HG02870 (cell line): ENCODE data around the gene FAS.
"Not testable (repeated sequence)": the region's sequence is repeated elsewhere in the genome, so short reads cannot be mapped to it uniquely, and the experiment has no call there.

Experiments used
- ATAC-seq: cut with Tn5 transposase; IDR thresholded peaks from one replicate; pipeline ENCODE4 v1.9.1; 2021; ENCODE audit warnings: mild to moderate bottlenecking, moderate library complexity; ENCODE audit not compliant: unreplicated experiment

FAS gene

GRCh38 chr10:88991899-88992320, 1.3 kb downstream of the FAS start:
- no peak for ATAC-seq

DNA sequence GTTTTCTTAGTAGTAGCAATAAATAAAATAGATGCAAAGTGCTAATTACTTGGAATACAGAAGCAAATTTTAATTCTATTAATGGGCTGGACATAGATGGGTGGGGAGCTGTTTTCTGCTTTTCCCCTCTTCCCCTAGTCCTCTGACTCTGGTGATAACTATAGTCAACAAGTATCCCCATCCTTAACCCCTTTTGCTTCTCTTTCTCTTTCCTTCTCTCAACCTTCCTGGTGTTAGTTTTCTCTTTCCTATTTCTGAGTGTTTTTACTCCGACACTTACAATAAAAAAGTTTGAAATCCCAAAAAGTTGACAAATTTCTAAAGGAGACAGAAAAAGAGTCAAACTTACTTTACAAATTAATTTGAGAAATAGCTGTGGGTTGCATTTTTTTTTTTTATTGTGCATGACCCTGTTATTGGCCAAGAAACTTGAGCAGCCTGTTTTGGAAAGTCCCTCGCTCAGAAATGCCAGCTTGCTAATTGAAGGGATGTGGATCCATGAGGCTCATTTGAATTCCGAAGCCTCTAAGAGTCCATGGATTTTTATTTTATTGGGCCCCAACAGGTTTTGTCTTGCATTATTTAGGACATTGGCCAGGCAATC, 2.4 kb downstream of the FAS start:
- no peak for ATAC-seq

DNA sequence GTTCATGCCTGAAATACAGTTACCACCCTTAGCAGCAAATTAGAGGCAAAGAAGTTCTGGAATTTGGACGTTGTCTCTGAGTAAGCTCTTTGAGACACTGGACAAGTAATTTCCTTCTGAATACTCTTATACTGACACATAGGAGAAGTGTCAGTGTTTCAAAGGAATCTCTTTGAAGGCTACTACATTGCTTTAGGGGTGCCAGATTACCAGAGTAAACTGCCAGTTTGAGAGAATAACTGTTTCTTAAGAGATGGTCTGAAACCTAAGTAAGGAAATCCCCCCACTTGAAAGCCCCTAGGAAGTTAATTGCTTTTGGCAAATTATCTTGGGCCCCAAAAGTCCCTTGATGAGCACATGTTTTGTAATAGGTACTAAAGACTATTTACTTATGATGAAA, 3.4 kb downstream of the FAS start:
- ATAC-seq, result no peak

DNA sequence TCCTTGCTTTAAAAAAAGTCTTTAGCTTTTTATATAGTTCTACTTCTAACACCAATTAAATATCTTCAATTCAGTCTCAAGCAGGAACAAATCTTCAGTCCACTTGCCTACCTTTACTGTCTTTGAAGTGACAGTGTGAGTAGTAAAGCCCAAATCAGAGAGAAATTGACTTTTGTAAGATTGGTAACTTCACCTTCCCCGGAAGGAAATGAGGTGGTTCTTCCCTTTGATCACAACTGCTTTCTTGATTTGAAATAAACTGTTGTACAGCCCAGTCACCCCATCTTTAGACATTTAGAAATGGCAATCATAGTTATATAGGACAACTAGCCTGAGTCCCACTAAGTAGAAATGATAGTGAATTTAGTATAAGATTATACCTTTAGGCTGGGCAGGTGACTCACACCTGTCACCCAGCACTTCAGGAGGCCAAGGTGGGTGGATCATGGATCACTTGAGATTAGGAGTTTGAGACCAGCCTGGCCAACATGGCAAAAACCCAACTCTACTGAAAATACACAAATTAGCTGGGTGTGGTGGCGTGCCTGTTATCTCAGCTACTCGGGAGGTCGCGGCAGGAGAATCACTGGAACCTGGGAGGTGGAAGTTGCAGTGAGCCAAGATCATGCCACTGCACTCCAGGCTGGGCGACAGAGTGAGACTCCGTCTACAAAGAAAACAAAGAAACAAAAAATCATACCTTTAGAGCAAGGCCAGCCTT, 4.7 kb downstream of the FAS start:
- ATAC-seq, result no peak

DNA sequence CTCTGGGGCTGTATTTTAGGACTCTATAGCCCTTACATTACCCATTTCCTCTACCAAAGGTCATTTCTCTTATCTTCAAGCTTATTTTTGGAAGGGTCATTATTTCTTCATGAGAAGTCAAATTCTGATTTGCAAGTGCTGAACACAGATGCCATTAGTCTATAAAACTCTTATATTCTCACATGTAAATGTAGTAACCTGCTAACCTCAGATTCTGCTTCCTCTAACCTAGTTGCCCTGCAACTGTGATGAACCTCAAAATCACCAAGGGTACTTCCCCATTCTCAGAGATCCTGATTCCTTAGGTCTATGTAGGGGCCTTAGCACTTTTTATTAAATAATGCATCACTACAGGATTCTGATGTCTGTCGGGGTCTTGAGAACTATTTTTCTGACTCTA, 6.3 kb downstream of the FAS start:
- peak; percentile 65 for ATAC-seq

DNA sequence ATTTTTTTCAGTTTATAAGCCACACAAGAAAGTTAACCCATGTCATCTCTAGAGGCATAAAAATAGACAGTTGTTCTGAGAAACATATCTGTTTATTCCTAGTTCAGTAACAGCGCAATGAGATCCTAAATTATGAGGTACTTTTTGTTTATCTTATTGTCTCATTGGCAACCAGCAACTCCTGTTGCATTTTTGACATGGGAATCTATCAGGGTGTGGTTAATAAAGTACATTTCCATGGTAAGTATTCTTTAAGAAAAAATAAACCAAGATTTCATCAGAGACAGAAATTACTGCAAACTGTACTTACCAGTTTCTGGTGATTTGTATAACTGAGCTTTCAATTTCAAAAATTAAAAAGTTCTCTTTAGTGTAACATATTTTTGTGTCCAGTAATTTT, 9.0 kb downstream of the FAS start:
- ATAC-seq, result no peak

DNA sequence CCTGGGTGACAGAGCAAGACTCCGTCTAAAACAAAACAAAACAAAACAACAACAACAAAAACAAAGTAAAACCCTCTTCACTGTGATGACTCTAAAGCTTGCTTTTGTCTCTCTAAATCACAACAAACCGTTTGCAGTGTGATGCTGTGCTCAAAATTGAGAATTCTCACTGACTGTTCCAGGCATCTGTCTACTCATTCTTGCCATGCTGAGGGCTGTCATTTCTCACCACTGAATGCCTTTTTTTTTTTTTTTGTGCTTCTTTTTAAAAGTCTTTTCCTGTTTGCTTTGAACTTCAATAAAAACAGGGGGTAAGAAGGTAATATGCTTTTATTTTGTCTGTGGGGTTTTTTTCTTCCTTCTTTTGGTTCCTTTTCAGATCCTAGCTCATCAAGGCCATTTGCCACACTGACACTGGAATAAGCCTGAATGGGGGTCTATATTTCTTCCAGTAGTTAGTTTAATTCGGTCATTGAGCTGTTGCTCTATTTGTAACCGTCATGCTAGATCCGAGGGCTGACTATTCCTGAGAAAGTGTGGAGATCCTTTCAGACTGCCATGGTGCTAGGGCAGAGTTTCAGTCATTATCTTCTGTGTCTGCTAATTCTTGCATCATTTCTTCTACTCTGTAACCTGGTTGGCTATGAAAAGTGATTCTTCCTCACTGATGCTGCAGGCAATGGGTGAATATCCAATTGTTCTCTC, 10.6 kb downstream of the FAS start:
- peak; percentile 40 for ATAC-seq

DNA sequence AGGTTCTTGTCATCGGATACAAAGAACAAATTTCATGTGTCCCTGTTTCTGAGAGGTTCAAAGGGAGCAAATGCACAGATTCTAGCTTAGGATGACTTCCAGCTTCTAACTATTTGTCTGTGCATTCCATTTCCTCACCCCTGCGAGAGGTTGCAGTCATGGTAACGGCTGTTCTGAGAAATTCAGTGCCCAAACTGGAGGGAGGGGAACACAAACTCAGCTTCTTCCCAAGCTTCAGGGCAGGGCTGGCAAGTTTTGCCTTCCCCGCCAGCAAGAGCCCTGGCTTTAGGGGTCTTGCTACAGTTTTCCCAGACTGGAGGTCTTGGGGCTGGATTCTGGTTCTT, 11.1 kb downstream of the FAS start:
- ATAC-seq, result no peak

- no peak for ATAC-seq
Observed at GRCh38 chr10:89002226-89002978, 11.8 kb downstream of the FAS start.

GRCh38 chr10:89003344-89003743, 12.7 kb downstream of the FAS start:
- ATAC-seq, result peak; percentile 45

DNA sequence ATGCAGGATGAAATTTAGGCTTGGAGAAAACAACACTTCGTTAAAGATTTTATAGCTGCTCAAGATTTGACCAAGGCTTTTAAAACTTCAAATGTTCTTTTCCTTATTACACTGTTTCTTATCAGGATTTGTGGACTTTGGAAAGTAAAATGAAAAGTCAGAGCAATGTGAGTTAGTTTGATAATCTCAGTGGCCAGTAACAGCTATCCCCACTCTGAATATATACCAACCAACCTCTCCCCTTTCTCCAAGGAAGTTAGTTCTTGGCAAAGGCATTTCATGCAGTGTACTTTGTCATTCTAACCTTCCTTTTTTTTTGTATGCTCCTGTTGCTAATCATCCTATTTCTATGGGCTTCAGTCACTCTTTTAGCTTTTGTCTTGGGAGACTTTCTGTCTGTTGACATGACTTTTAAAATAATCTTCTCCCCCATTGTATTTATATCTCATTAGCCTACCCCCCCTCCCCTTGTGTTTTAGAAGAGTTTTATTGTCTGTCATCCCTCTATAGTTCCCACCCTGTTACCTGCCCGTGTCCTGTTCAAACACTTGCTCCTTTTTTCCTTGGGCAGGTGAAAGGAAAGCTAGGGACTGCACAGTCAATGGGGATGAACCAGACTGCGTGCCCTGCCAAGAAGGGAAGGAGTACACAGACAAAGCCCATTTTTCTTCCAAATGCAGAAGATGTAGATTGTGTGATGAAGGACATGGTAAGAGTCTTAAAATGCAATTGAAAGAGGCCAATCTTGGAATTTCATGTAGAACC, 16.7 kb downstream of the FAS start:
- no peak for ATAC-seq

DNA sequence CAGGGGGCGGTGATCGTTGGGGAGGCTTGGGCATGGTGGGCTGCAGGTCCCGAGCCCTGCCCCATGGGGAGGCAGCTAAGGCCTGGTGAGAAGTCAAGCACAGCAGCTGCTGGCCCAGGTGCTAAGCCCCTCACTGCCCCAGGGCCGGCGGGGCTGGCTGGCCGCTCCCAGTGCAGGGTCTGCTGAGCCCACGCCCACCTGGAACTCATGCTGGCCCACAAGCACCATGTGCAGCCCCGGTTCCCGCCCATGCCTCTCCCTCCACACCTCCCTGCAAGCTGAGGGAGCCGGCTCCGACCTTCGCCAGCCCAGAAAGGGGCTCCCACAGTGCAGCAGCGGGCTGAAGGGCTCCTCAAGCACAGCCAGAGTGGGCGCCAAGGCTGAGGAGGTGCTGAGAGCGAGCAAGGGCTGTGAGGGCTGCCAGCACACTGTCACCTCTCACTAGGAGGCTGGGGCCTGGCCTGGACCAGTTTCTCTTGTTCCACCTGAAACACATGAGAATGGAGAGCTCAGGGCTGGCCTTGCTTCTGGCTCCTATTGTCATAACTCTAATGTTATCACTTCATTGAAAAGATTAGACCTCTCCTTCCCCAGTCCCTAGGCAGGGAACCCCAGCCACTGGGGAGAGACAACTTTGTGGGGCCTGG, 28.2 kb downstream of the FAS start:
- ATAC-seq, result not testable (repeated sequence)

DNA sequence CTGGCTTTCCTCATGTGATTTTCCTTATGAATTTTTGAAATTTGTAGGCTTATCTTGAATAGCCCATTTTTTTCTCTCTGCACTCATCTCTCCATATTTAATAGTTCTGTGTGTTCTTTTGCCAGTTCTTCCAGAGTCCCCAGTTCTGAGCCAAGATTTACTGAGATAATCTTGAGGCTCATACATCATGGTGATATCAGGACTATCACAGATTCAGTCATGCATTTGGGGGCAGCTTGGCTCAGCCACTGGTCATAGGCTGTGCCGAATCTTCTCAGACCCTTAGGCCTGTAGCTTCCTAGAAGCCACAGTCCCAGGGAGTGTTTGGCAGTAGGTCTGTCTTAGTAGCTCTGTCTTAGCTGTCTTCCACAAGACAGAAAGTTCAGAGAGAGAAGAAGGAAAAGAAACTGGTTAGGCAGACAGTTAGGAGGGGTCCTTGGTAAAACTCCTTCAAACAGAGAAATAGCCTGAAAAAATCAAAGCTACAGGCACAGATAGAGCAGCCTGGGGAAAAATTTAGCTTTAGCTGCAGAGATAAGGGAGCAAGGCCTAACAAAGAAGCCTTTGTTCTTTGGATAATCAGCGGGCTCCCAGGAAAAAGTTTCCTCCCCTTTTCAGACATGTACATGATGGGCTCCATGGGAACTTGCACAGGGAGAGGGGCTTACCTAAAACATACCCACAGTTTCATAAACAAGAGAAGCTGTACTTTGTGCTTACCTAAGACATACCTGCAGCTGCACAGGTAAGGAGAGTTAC, 29.1 kb downstream of the FAS start:
- ATAC-seq, result no peak

DNA sequence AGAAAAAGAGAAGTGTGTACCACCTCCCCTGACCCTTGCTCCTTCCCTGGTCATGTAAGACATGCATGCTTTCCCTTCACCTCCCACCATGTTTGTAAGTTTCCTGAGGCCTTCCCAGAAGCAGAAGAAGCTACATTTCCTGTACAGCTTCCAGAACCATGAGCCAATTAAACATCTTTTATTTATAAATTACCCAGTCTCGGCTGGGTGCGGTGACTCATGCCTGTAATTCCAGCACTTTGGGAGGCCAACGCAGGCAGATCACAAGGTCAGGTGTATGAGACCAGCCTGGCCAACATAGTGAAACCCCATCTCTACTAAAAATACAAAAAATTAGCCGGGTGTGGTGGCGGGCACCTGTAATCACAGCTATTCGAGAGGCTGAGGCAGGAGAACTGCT, 30.9 kb downstream of the FAS start:
- ATAC-seq, result not testable (repeated sequence)

- no peak for ATAC-seq
Observed at GRCh38 chr10:89022734-89023133, 32.1 kb downstream of the FAS start.

DNA sequence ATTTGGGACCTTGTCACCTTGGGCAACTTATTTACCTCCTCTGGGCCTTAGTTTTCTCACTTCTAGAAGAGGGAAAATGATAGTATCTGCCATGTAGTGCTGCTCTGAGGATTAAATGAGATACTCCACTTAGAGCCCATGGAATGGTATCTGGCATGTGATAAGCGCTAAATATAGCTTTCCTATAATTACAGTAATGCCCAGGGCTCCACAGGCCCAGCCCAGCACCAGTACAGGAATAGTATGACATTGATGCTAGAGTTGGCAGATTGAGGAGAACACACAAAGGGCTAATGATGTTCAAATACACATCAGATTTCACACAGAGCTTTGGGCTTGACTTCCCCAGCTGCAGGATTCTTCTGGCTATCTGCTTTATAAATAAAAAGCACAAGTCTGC, 34.9 kb downstream of the FAS start:
- no peak for ATAC-seq

DNA sequence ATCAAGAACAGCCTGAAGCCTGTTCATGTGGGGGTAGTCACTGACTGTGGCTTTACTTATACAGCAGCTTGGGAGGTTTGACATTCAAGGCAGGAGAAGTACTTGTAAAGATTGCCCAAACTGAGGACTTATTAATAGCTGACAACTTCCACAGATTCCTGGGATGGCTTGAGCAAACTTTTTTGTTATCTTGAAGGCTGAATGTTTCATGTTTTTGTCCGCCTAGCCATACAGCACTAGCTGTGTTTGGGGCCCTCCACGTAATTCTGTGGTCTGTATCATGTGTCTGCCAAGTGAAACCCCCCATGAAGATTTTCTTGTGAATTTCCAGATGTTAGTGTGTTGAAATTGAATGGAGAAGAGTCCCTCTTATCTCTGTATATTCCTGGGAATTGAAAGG, 38.6 kb downstream of the FAS start:
- ATAC-seq, result no peak

GRCh38 chr10:89029785-89030437, 39.3 kb downstream of the FAS start:
- ATAC-seq, result no peak

DNA sequence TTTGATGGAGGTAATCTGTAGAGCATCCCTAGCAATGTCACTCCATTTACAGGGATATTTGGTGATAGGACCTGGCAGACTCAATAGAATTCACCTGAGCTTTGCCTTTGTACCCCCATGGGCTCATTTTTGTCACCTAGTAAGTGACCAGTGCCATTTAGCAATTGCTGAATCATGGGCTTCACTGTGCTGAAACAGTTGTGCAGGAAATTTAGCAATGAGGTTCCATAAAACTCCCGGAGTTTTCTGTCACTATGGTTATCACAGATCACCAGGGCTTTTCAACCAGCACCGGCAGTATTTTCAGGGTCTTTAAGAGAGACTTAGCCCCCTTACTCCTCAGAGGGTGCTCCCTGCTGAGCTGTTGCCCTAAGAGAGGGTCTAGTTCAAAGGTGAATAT, 40.2 kb downstream of the FAS start:
- no peak for ATAC-seq
